Smooth muscle cell (in vitro differentiated cells): Measurements from ENCODE around the gene GALK2. TPM values are rescaled to one million over a fixed set of nuclear protein-coding genes. Genes with fewer than 3 reads are reported as not detected.

Experiments used
- DNase-seq: peaks from one replicate; lab custom pipeline; 2025; ENCODE audit not compliant: unreplicated experiment; lab: John Stamatoyannopoulos, UW
- H2AFZ ChIP-seq: fragments of 200-600 bp; sonication (generic); 2 replicates; pipeline ENCODE4 v1.6.0; 2016; ENCODE audit warnings: antibody characterized with exemption, low read depth, mild to moderate bottlenecking
- H3F3A ChIP-seq: fragments of 200-600 bp; sonication (generic); 2 replicates; pipeline ENCODE4 v1.6.0; 2017; ENCODE audit warnings: antibody characterized with exemption, low read depth
- H3K27ac ChIP-seq: fragments of 200-600 bp; sonication (generic); 2 replicates; pipeline ENCODE4 v1.5.1; 2016; ENCODE audit warnings: low read depth, mild to moderate bottlenecking
- H3K27me3 ChIP-seq: fragments of 200-600 bp; sonication (generic); 2 replicates; pipeline ENCODE4 v1.6.1; 2016; ENCODE audit warnings: low read depth, mild to moderate bottlenecking
- H3K36me3 ChIP-seq: fragments of 200-600 bp; sonication (generic); 2 replicates; pipeline ENCODE4 v1.5.1; 2016; ENCODE audit warnings: low read depth
- H3K4me1 ChIP-seq: fragments of 200-600 bp; sonication (generic); 2 replicates; pipeline ENCODE4 v1.5.1; 2016; ENCODE audit warnings: low read depth
- H3K4me2 ChIP-seq: fragments of 200-600 bp; sonication (generic); 2 replicates; pipeline ENCODE4 v1.6.0; 2016; ENCODE audit warnings: mild to moderate bottlenecking
- H3K4me3 ChIP-seq: fragments of 200-600 bp; sonication (generic); 2 replicates; pipeline ENCODE4 v1.5.1; 2016; ENCODE audit warnings: mild to moderate bottlenecking
- H3K79me2 ChIP-seq: fragments of 200-600 bp; sonication (generic); 2 replicates; pipeline ENCODE4 v1.6.0; 2016; ENCODE audit warnings: low read depth, mild to moderate bottlenecking
- H3K9ac ChIP-seq: fragments of 200-600 bp; sonication (generic); 2 replicates; pipeline ENCODE4 v1.6.0; 2016; ENCODE audit warnings: low read depth
- H3K9me3 ChIP-seq: fragments of 200-600 bp; sonication (generic); replicated peaks from 2 replicates; pipeline ENCODE4 v1.5.1; 2016; ENCODE audit warnings: low read depth
- H4K20me1 ChIP-seq: fragments of 200-600 bp; sonication (generic); 2 replicates; pipeline ENCODE4 v1.6.0; 2016; ENCODE audit warnings: low read depth
- CTCF ChIP-seq: fragments of 200-600 bp; sonication (generic); IDR thresholded peaks from 2 replicates; pipeline ENCODE4 v1.5.1; 2017; ENCODE audit warnings: borderline replicate concordance, mild to moderate bottlenecking, antibody characterized with exemption; ENCODE audit not compliant: insufficient read depth, poor library complexity, severe bottlenecking
- WGBS: methylation state at CpG from one replicate; pipeline ENCODE4 v1.1.7; 2016; ENCODE audit warnings: low lambda C conversion rate; 5-methylcytosine and 5-hydroxymethylcytosine counted together
- polyA plus RNA-seq: library from polyadenylated mRNA; unstranded; fragments of >200 nt; fragmentation: Nextera tagmentation; extraction: Ambion mirVana; gene quantifications from 2 replicates; pipeline ENCODE4 v1.2.1, GENCODE V29; 2016
- total RNA-seq: library from RNA; depleted of rRNA; stranded (reverse); fragments of >200 nt; gene quantifications from 2 replicates; pipeline ENCODE4 v1.2.3, GENCODE V29; 2014

GALK2 gene
- total and polyA plus RNA-seq, 2 experiments from 2014 or later = 24.4 to 33.4 TPM

- no peaks in the 10 kb centered on the region for H3K9me3 ChIP-seq
- no peak for TF ChIP-seq CTCF
- no peak overlapping the region for H3K4me2 ChIP-seq
- no peak for DNase-seq
- 95% methylated on average over 2 of the region's 2 CpGs for WGBS
- no peak overlapping the region for H2AFZ ChIP-seq
- no peaks in the 10 kb centered on the region for H3K4me1 ChIP-seq
- no peak overlapping the region for H3K9ac ChIP-seq
- no peaks in the 10 kb centered on the region for H3K27me3 ChIP-seq
- no peaks in the 10 kb centered on the region for H3K36me3 ChIP-seq
- H3K79me2 ChIP-seq = peaks cover 46% of the 10 kb centered on the region
- peaks cover 62% of the 10 kb centered on the region for H4K20me1 ChIP-seq
- H3F3A ChIP-seq = no peaks in the 10 kb centered on the region
- H3K4me3 ChIP-seq = no peak overlapping the region
- no peak overlapping the region for H3K27ac ChIP-seq
Measured at GRCh38 chr15:49190586-49190985, 20.5 kb downstream of the GALK2 start.

- H2AFZ ChIP-seq = no peak overlapping the region
- no peak for DNase-seq
- no peak overlapping the region for H3K27ac ChIP-seq
- H3F3A ChIP-seq = no peaks in the 10 kb centered on the region
- 90% methylated on average over 2 of the region's 2 CpGs for WGBS
- no peak overlapping the region for H3K4me2 ChIP-seq
- H3K36me3 ChIP-seq = no peaks in the 10 kb centered on the region
- peaks cover 63% of the 10 kb centered on the region for H4K20me1 ChIP-seq
- peaks cover 46% of the 10 kb centered on the region for H3K79me2 ChIP-seq
- no peak overlapping the region for H3K4me3 ChIP-seq
- TF ChIP-seq CTCF = no peak
- no peak overlapping the region for H3K9ac ChIP-seq
- H3K4me1 ChIP-seq = no peaks in the 10 kb centered on the region
- no peaks in the 10 kb centered on the region for H3K27me3 ChIP-seq
- no peaks in the 10 kb centered on the region for H3K9me3 ChIP-seq
Measured at GRCh38 chr15:49191892-49192291, 21.8 kb downstream of the GALK2 start.

- no peak for DNase-seq
- H3K4me3 ChIP-seq = no peak overlapping the region
- H3K27ac ChIP-seq = no peak overlapping the region
- H3K9me3 ChIP-seq = no peaks in the 10 kb centered on the region
- no peaks in the 10 kb centered on the region for H3F3A ChIP-seq
- H3K27me3 ChIP-seq = no peaks in the 10 kb centered on the region
- TF ChIP-seq CTCF = no peak
- peaks cover 31% of the 10 kb centered on the region for H3K79me2 ChIP-seq
- peaks cover 37% of the 10 kb centered on the region for H4K20me1 ChIP-seq
- no peaks in the 10 kb centered on the region for H3K36me3 ChIP-seq
- no peak overlapping the region for H3K4me2 ChIP-seq
- 99% methylated on average over 4 of the region's 4 CpGs for WGBS
- H3K4me1 ChIP-seq = no peaks in the 10 kb centered on the region
- no peak overlapping the region for H3K9ac ChIP-seq
- H2AFZ ChIP-seq = no peak overlapping the region
Measured at GRCh38 chr15:49196856-49197255, 26.8 kb downstream of the GALK2 start.

GRCh38 chr15:49199666-49200065 is 29.6 kb downstream of the GALK2 start:
- no peak overlapping the region for H3K9ac ChIP-seq
- DNase-seq = no peak
- H3K4me1 ChIP-seq = no peaks in the 10 kb centered on the region
- peaks cover 32% of the 10 kb centered on the region for H4K20me1 ChIP-seq
- H3K4me3 ChIP-seq = no peak overlapping the region
- H3K79me2 ChIP-seq = peaks cover 24% of the 10 kb centered on the region
- no peaks in the 10 kb centered on the region for H3F3A ChIP-seq
- H3K4me2 ChIP-seq = no peak overlapping the region
- no peaks in the 10 kb centered on the region for H3K9me3 ChIP-seq
- 98% methylated on average over 3 of the region's 3 CpGs for WGBS
- H3K27me3 ChIP-seq = no peaks in the 10 kb centered on the region
- H3K27ac ChIP-seq = no peak overlapping the region
- TF ChIP-seq CTCF = no peak
- H2AFZ ChIP-seq = no peak overlapping the region
- H3K36me3 ChIP-seq = peaks cover under 1% of the 10 kb centered on the region
